ENCODE measurements around the gene KSR2. TPM values are rescaled to one million over a fixed set of nuclear protein-coding genes. Genes with fewer than 3 reads are reported as not detected.

KSR2 gene
- total RNA-seq, 1 donor from 2014 or later, result 0.30 TPM

DNA sequence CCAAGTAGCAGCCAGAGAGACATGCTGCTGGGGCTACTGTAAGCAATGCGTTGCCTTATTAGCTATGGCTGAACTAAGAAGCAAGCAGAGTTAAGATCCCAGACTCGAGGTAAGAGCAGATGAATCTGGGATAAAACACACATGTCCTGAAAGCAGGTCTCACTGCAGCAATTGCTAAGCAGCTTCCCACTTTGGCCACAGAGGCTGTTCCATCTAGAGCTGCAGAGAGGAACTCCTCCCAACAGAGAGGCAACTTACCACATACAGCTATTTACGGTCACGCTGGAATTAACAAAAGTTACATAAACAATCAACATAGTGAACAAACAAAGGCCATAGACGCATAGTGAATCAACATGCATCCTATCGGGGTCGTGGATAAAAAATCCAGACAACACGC is 90.2 kb downstream of the KSR2 start:
- H3K36me3 Mint-ChIP-seq, result no peaks in the 10 kb centered on the region
- Histone ChIP-seq H3K4me1 (no peaks in the 10 kb centered on the region), H3K36me3 (no peaks in the 10 kb centered on the region), H3K9ac (no peak overlapping the region), H3F3A (ENCODE audit: low read depth) (peaks cover 14% of the 10 kb centered on the region), H3K79me2 (ENCODE audit: low read depth) (no peaks in the 10 kb centered on the region), H3K27me3 (peaks cover 3% of the 10 kb centered on the region), H2AFZ (replicated peaks) (peak overlapping the region; percentile 44), H3K4me3 (no peak overlapping the region), H3K4me2 (no peak overlapping the region), H3K9me3 (ENCODE audit: low read depth) (no peaks in the 10 kb centered on the region), H4K20me1 (ENCODE audit: low read depth) (peaks cover 9% of the 10 kb centered on the region), H3K27ac (no peak overlapping the region)
- H3K4me1 Mint-ChIP-seq, result peaks cover 26% of the 10 kb centered on the region
- H3K27ac Mint-ChIP-seq, result no peak overlapping the region
- no peak for DNase-seq (ENCODE audit: low spot score)
- no peaks in the 10 kb centered on the region for H3K27me3 Mint-ChIP-seq (ENCODE audit: insufficient read depth, low read depth)
- TF ChIP-seq, protein P1, sequence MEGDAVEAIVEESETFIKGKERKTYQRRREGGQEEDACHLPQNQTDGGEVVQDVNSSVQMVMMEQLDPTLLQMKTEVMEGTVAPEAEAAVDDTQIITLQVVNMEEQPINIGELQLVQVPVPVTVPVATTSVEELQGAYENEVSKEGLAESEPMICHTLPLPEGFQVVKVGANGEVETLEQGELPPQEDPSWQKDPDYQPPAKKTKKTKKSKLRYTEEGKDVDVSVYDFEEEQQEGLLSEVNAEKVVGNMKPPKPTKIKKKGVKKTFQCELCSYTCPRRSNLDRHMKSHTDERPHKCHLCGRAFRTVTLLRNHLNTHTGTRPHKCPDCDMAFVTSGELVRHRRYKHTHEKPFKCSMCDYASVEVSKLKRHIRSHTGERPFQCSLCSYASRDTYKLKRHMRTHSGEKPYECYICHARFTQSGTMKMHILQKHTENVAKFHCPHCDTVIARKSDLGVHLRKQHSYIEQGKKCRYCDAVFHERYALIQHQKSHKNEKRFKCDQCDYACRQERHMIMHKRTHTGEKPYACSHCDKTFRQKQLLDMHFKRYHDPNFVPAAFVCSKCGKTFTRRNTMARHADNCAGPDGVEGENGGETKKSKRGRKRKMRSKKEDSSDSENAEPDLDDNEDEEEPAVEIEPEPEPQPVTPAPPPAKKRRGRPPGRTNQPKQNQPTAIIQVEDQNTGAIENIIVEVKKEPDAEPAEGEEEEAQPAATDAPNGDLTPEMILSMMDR (IDR thresholded peaks at IDR 0.05), result no peak
- TF ChIP-seq EZH2phosphoT487 (IDR thresholded peaks at IDR 0.05), result no peak
- no peak for TF ChIP-seq EZH2 (IDR thresholded peaks at IDR 0.05)
- no peaks in the 10 kb centered on the region for H3K9me3 Mint-ChIP-seq
- no peak overlapping the region for H3K4me3 Mint-ChIP-seq

DNA sequence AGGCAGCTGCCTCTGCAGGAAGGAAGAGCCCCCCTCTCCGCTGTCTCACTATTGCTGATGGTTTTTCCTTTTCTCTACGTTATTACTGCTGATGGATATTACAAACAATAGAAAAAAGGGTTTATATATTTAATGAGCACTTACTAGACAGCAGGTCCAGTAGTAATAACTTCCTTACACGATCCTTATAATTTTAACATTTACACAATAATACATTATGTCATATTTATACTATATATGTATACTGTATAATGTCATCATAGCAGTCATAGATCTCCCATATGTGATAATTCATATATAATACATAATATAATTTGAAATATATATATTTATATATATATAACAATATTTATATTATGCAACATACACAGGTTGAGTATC is 92.4 kb downstream of the KSR2 start:
- Histone ChIP-seq H3K4me1 (no peaks in the 10 kb centered on the region), H4K20me1 (ENCODE audit: low read depth) (peaks cover 9% of the 10 kb centered on the region), H3K36me3 (no peaks in the 10 kb centered on the region), H3K9ac (no peak overlapping the region), H3K4me3 (peak overlapping the region; percentile 36), H3F3A (ENCODE audit: low read depth) (peaks cover 14% of the 10 kb centered on the region), H3K4me2 (peak overlapping the region; percentile 77), H3K27me3 (peaks cover 3% of the 10 kb centered on the region), H3K9me3 (ENCODE audit: low read depth) (no peaks in the 10 kb centered on the region), H3K27ac (no peak overlapping the region), H2AFZ (replicated peaks) (peak overlapping the region; percentile 45), H3K79me2 (ENCODE audit: low read depth) (no peaks in the 10 kb centered on the region)
- Mint-ChIP-seq H3K27me3 (ENCODE audit: insufficient read depth, low read depth) (no peaks in the 10 kb centered on the region), H3K27ac (no peak overlapping the region), H3K4me1 (peaks cover 26% of the 10 kb centered on the region), H3K4me3 (peak overlapping the region; percentile 68), H3K36me3 (no peaks in the 10 kb centered on the region), H3K9me3 (no peaks in the 10 kb centered on the region)
- TF ChIP-seq, protein P1 (IDR thresholded peaks at IDR 0.05), result no peak
- TF ChIP-seq EZH2phosphoT487 (IDR thresholded peaks at IDR 0.05) (no peak), EZH2 (IDR thresholded peaks at IDR 0.05) (no peak)
- DNase-seq (ENCODE audit: low spot score), result no peak

DNA sequence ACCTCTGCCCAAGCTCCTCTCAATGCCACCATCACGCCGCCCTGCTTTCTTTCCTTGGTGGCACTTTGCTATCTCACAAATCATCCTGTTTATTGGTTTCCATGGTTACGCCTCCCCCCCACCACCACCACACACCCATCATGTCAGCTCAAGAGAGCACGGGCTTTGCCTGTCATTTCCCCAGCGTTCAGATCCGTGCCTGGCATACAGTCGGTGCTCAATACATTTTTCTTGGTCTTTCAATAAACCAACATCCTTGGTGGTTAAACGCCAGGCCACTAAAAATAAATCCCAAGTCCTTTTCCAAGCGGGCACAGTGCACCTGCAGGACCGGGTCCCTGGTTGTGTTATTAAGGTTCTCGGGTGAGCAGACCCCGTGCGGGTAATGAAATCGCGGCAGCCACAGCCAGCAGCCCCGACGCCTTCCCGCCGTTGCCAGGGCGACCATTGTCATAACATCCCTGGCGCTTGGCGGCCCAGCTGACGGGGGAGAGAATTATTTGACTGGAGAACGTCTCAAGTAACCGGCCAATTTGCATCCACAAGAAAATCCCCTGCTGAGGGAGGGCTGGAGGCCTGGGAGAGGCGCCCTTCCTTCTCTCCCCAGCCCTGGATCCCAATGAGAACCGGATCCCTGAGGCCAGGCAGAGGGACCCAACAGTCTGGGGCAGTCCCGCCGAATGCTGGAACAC is 92.9 kb downstream of the KSR2 start:
- peak overlapping the region; percentile 45 for H2AFZ ChIP-seq (replicated peaks)
- H3K9me3 ChIP-seq (ENCODE audit: low read depth), result no peaks in the 10 kb centered on the region
- Mint-ChIP-seq H3K36me3 (no peaks in the 10 kb centered on the region), H3K27ac (peak overlapping the region; percentile 40), H3K4me1 (peaks cover 26% of the 10 kb centered on the region), H3K9me3 (no peaks in the 10 kb centered on the region), H3K27me3 (ENCODE audit: insufficient read depth, low read depth) (no peaks in the 10 kb centered on the region), H3K4me3 (peak overlapping the region; percentile 68)
- TF ChIP-seq EZH2 (IDR thresholded peaks at IDR 0.05), result no peak
- no peak for TF ChIP-seq EZH2phosphoT487 (IDR thresholded peaks at IDR 0.05)
- TF ChIP-seq, protein P1 (IDR thresholded peaks at IDR 0.05), result no peak
- no peaks in the 10 kb centered on the region for H3K4me1 ChIP-seq
- H3K79me2 ChIP-seq (ENCODE audit: low read depth), result no peaks in the 10 kb centered on the region
- H4K20me1 ChIP-seq (ENCODE audit: low read depth), result peaks cover 9% of the 10 kb centered on the region
- H3K4me2 ChIP-seq, result peak overlapping the region; percentile 77
- H3K27ac ChIP-seq, result no peak overlapping the region
- peak; percentile 95 for DNase-seq (ENCODE audit: low spot score)
- H3K9ac ChIP-seq, result no peak overlapping the region
- peak overlapping the region; percentile 36 for H3K4me3 ChIP-seq
- peaks cover 3% of the 10 kb centered on the region for H3K27me3 ChIP-seq
- H3K36me3 ChIP-seq, result no peaks in the 10 kb centered on the region
- peaks cover 14% of the 10 kb centered on the region for H3F3A ChIP-seq (ENCODE audit: low read depth)
